ENCODE data around the gene GRB10. TPM values are rescaled to one million over a fixed set of nuclear protein-coding genes. Genes with fewer than 3 reads are reported as not detected.

The GRB10 gene
- total RNA-seq, 4 donors from 2014 or later, result 40.4 to 88.6 (median 61.1) TPM

GRCh38 chr7:50629238-50629901 lies 153.3 kb downstream of the GRB10 start:
- Histone ChIP-seq H3K36me3 (peaks cover 0 to 9% of the 10 kb centered on the region in 2 donors), H3K27ac (peak overlapping the region; percentile 77 to 93 (median 82)), H3K4me3 (peak overlapping the region in 1 of 4 donors; percentile 19), H3K9me3 (no peaks in the 10 kb centered on the region), H3K27me3 (no peaks in the 10 kb centered on the region), H3K4me1 (peaks cover 55 to 73% of the 10 kb centered on the region in 2 donors)
- in situ Hi-C loops (cut with MboI; ENCODE audit: low sequenced_read_pairs in 4 of 4), result no loop called here
- intact Hi-C loops (cut with DNase I; ENCODE audit: low total_unique reads), result loop anchor here (2.0 kb wide), 1 partner anchor 161 kb away; no protein-coding TSS in a partner anchor
- DNase-seq, result peak in 1 of 2 donors; percentile 44
- no peak for TF ChIP-seq CTCF (IDR thresholded peaks at IDR 0.05 in 4 of 5, conservative IDR thresholded peaks at IDR 0.05 in 1 of 5)
- peak in 1 of 2 donors; percentile 56 for TF ChIP-seq POLR2A (IDR thresholded peaks at IDR 0.05)
- peak; percentile 56 to 59 for ATAC-seq

- H3K4me3 ChIP-seq, result peak overlapping the region in 1 of 4 donors; percentile 19
These were observed 154.1 kb downstream of the GRB10 start for GRCh38 chr7:50628434-50629084.

GRCh38 chr7:50627824-50628361 lies 154.8 kb downstream of the GRB10 start:
- peak in 1 of 2 donors; percentile 23 for ATAC-seq

More at GRCh38 chr7:50628434-50629084, 154.1 kb downstream of the GRB10 start:
- H3K9me3 ChIP-seq, result no peaks in the 10 kb centered on the region
- TF ChIP-seq CTCF (IDR thresholded peaks at IDR 0.05 in 4 of 5, conservative IDR thresholded peaks at IDR 0.05 in 1 of 5) (peak in 1 of 5 experiments; percentile 31), POLR2A (IDR thresholded peaks at IDR 0.05) (no peak)
- intact Hi-C loops (cut with DNase I; ENCODE audit: low total_unique reads), result loop anchor here (2.0 kb wide), 1 partner anchor 160 kb away; no protein-coding TSS in a partner anchor
- H3K27ac ChIP-seq, result peak overlapping the region; percentile 77 to 93 (median 82)
- DNase-seq, result no peak
- ATAC-seq, result no peak
- in situ Hi-C loops (cut with MboI; ENCODE audit: low sequenced_read_pairs in 4 of 4), result no loop called here
- peaks cover 55 to 64% of the 10 kb centered on the region in 2 donors for H3K4me1 ChIP-seq
- peaks cover 0 to 9% of the 10 kb centered on the region in 2 donors for H3K36me3 ChIP-seq
- H3K27me3 ChIP-seq, result no peaks in the 10 kb centered on the region

GRCh38 chr7:50626286-50626685 lies 156.4 kb downstream of the GRB10 start:
- Histone ChIP-seq H3K9me3 (no peaks in the 10 kb centered on the region), H3K4me1 (peaks cover 32 to 51% of the 10 kb centered on the region in 2 donors), H3K27me3 (no peaks in the 10 kb centered on the region), H3K36me3 (peaks cover 0 to 9% of the 10 kb centered on the region in 2 donors), H3K4me3 (no peak overlapping the region), H3K27ac (peak overlapping the region in 2 of 4 donors; percentile 86 to 93)
- in situ Hi-C loops (cut with MboI; ENCODE audit: low sequenced_read_pairs in 4 of 4) (no loop called here), intact Hi-C loops (cut with DNase I; ENCODE audit: low total_unique reads) (no loop called here)
- ATAC-seq, result no peak
- DNase-seq, result no peak
- TF ChIP-seq POLR2A (IDR thresholded peaks at IDR 0.05), result no peak
- TF ChIP-seq CTCF (IDR thresholded peaks at IDR 0.05 in 4 of 5, conservative IDR thresholded peaks at IDR 0.05 in 1 of 5), result no peak

More at GRCh38 chr7:50627824-50628361, 154.8 kb downstream of the GRB10 start:
- Histone ChIP-seq H3K4me1 (peaks cover 48 to 58% of the 10 kb centered on the region in 2 donors), H3K36me3 (peaks cover 0 to 9% of the 10 kb centered on the region in 2 donors), H3K27ac (peak overlapping the region in 3 of 4 donors; percentile 77 to 93 (median 86)), H3K27me3 (no peaks in the 10 kb centered on the region), H3K4me3 (peak overlapping the region in 1 of 4 donors; percentile 19), H3K9me3 (no peaks in the 10 kb centered on the region)
- no peak for DNase-seq
- in situ Hi-C loops (cut with MboI; ENCODE audit: low sequenced_read_pairs in 4 of 4), result no loop called here
- TF ChIP-seq CTCF (IDR thresholded peaks at IDR 0.05 in 4 of 5, conservative IDR thresholded peaks at IDR 0.05 in 1 of 5) (no peak), POLR2A (IDR thresholded peaks at IDR 0.05) (peak; percentile 46 to 62)
- intact Hi-C loops (cut with DNase I; ENCODE audit: low total_unique reads), result loop anchor here (2.0 kb wide), 1 partner anchor 159 kb away; no protein-coding TSS in a partner anchor
